ENCODE results near the gene PLA2G3. TPM values are rescaled to one million over a fixed set of nuclear protein-coding genes. Genes with fewer than 3 reads are reported as not detected.

Gene PLA2G3
- total and polyA plus RNA-seq, 2 donors (not counting 3 experiments of a cell fraction or from before 2014, with no cell fraction given): 0.75 to 0.84 TPM

DNA sequence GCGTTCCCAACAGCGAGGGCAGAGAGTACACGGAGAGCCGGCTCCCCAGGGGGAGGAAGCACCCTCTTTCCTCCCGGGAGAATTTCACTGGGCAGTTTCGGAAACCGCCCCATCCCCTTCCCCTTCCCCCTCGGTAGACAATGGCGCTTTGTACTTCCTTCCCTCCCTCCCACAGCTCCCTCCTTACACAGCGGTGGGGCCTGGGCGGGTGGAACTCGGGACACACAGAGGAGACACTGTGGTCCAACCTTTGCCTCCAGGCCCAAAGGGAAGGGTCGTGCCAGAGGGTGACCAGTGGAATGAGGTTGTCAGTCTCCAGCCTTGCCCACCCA lies 54.8 kb downstream of the PLA2G3 start:
- H3K9me1 ChIP-seq (replicated peaks; ENCODE audit: control insufficient read depth, extremely low read depth, insufficient read depth, low read length): no peaks in the 10 kb centered on the region
- FAIRE-seq: no peak
- H3K4me1 ChIP-seq (ENCODE audit: control insufficient read depth, extremely low read depth, insufficient read depth, low read length): peaks cover 31% of the 10 kb centered on the region
- no peaks in the 10 kb centered on the region for H3K27me3 ChIP-seq (ENCODE audit: control insufficient read depth in 2 of 2, insufficient read depth in 2 of 2, low read length in 2 of 2)
- no peak for DNase-seq (ENCODE audit: low read depth, low spot score)
- peaks cover 18 to 31% of the 10 kb centered on the region in 2 experiments for H3K36me3 ChIP-seq (ENCODE audit: control insufficient read depth in 2 of 2, extremely low read depth in 1 of 2, insufficient read depth in 2 of 2, low read length in 2 of 2)
- peak overlapping the region; percentile 78 for H3K27ac ChIP-seq (ENCODE audit: insufficient read depth, low read depth, low read length)
- BruUV-seq (replicated peaks): no TSS peak
- TF ChIP-seq JUN (IDR thresholded peaks at IDR 0.05; ENCODE audit: borderline replicate concordance, insufficient read depth, insufficient read length, low read depth): no peak
- TF ChIP-seq MYC (IDR thresholded peaks at IDR 0.05; ENCODE audit: low read depth, low read length): no peak
- TF ChIP-seq MAX (IDR thresholded peaks at IDR 0.05; ENCODE audit: insufficient read depth, insufficient read length): no peak
- TF ChIP-seq CTCF (IDR thresholded peaks at IDR 0.05; ENCODE audit: extremely low read depth in 1 of 2, insufficient read depth in 1 of 2, low read depth in 1 of 2, low read length in 2 of 2): no peak
- no peak for TF ChIP-seq FOS (IDR thresholded peaks at IDR 0.05; ENCODE audit: borderline replicate concordance, insufficient read depth, low read length)
- TF ChIP-seq POLR2A (IDR thresholded peaks at IDR 0.05; ENCODE audit: low read depth, low read length): no peak
- no peak for TF ChIP-seq GATA2 (IDR thresholded peaks at IDR 0.05; ENCODE audit: insufficient read depth, insufficient read length, low read depth, low read length)
- no peaks in the 10 kb centered on the region for H4K20me1 ChIP-seq (replicated peaks; ENCODE audit: control insufficient read depth, extremely low read depth, insufficient read depth, low read length)
- H3K4me2 ChIP-seq (ENCODE audit: insufficient read depth, low read length): peak overlapping the region; percentile 74
- dilution Hi-C loops (cut with MboI; ENCODE audit: extremely low pct_ligation_motif_present, low sequenced_read_pairs) (no loop called here), intact Hi-C loops (cut with micrococcal nuclease) (loop anchor here (1.0 kb wide), 2 partner anchors 137 to 322 kb away; no protein-coding TSS in a partner anchor)
- peaks cover 80% of the 10 kb centered on the region for H3K79me2 ChIP-seq (ENCODE audit: control insufficient read depth, insufficient read depth, low read length)
- no peaks in the 10 kb centered on the region for H3K9me3 ChIP-seq (replicated peaks; ENCODE audit: control insufficient read depth, insufficient read depth, low read length)
- H3K4me3 ChIP-seq (replicated peaks in 1 of 3; ENCODE audit: insufficient read depth in 1 of 3, low read depth in 1 of 3, low read length in 3 of 3): peak overlapping the region in 2 of 3 experiments; percentile 59 to 71
- H2AFZ ChIP-seq (ENCODE audit: low read depth, low read length): no peak overlapping the region
- POLR2A ChIA-PET: interaction anchor here (0.9 to 2.5 kb wide), 2 partner anchors 116 to 132 kb away, joined by 3 to 24 read pairs; partner anchors contain the start of genes MORC2 and TUG1
- CTCF ChIA-PET: interaction anchor here (0.6 to 5.9 kb wide), 40 partner anchors 10 to 640 kb away, joined by 3 to 150 read pairs (median 5); partner anchors contain the start of genes MORC2, PLA2G3, SELENOM and TUG1
- H3K9ac ChIP-seq (replicated peaks; ENCODE audit: extremely low read depth, insufficient read depth, low read length): peak overlapping the region; percentile 76
